B cell (primary cell): ENCODE measurements around the gene EMX1. TPM values are rescaled to one million over a fixed set of nuclear protein-coding genes. Genes with fewer than 3 reads are reported as not detected.

Source experiments
- ATAC-seq: fragments of 200-7000 bp; cut with Tn5 transposase; one replicate; pipeline ENCODE4 v1.10.0; 2021; ENCODE audit warnings: low read depth, mild to moderate bottlenecking, moderate number of reproducible peaks, moderate library complexity
- CTCF ChIA-PET: fragments of 350-600 bp; sonication (Branson Sonifier 250); formaldehyde crosslinking; loops from one replicate; lab custom pipeline; 2021; ENCODE audit warnings: antibody characterized with exemption, inconsistent platforms; lab: Charles Lee
- POLR2A ChIA-PET: fragments of 350-600 bp; sonication (Branson Sonifier 250); formaldehyde crosslinking; loops from one replicate; lab custom pipeline; 2021; ENCODE audit warnings: antibody characterized with exemption; lab: Charles Lee
- DNase-seq: peaks from one replicate; pipeline ENCODE4 v3.0.0; 2013
- H2AFZ ChIP-seq: 2 replicates; pipeline ENCODE4 v1.6.1; 2012; ENCODE audit warnings: mild to moderate bottlenecking, low read depth, low read length; ENCODE audit not compliant: insufficient read depth, poor library complexity, severe bottlenecking
- H3K27ac ChIP-seq, 2 donors: 1 replicate in 1 of 2; 2 replicates in 1 of 2; pipeline ENCODE4 v1.5.1; 2012 to 2013; ENCODE audit warnings: low read length in 2 of 2, mild to moderate bottlenecking in 2 of 2, moderate library complexity in 1 of 2
- H3K27me3 ChIP-seq, 4 experiments: fragments of 200-600 bp in 1 of 4; sonication (generic) in 1 of 4; replicated peaks in 1 of 4; 1 replicate in 2 of 4; 2 replicates in 2 of 4; pipeline versions ENCODE4 v1.6.1 to v1.7.0; 2013 to 2016; ENCODE audit warnings: low read length in 3 of 4, mild to moderate bottlenecking in 2 of 4, mixed read lengths in 1 of 4, moderate library complexity in 1 of 4; ENCODE audit not compliant: insufficient read depth in 4 of 4, control insufficient read depth in 3 of 4; ENCODE audit errors: control extremely low read depth in 1 of 4
- H3K36me3 ChIP-seq, 2 experiments: replicated peaks in 1 of 2; 1 replicate in 1 of 2; 2 replicates in 1 of 2; pipeline versions ENCODE4 v1.6.1 to v1.7.1; 2013; ENCODE audit warnings: low read length in 1 of 2; ENCODE audit not compliant: insufficient read depth in 2 of 2, control insufficient read depth in 1 of 2; ENCODE audit errors: control extremely low read depth in 1 of 2, extremely low read depth in 1 of 2
- H3K4me1 ChIP-seq, 2 donors: fragments of 200-600 bp in 1 of 2; sonication (generic) in 1 of 2; 1 replicate in 1 of 2; 2 replicates in 1 of 2; pipeline versions ENCODE4 v1.5.1 to v1.6.1; 2013 to 2017; ENCODE audit warnings: low read length in 2 of 2; ENCODE audit not compliant: control insufficient read depth in 2 of 2, insufficient read depth in 2 of 2
- H3K4me2 ChIP-seq: replicated peaks from 2 replicates; pipeline ENCODE3; 2012; ENCODE audit warnings: mild to moderate bottlenecking, low read depth, low read length; ENCODE audit not compliant: poor library complexity, severe bottlenecking
- H3K4me3 ChIP-seq, 5 experiments: fragments of 200-600 bp in 1 of 5; sonication (generic) in 1 of 5; 1 replicate in 3 of 5; 2 replicates in 2 of 5; pipeline versions ENCODE4 v1.5.1 to v1.7.0; 2011 to 2016; ENCODE audit warnings: low read length in 4 of 5, mild to moderate bottlenecking in 4 of 5, low read depth in 2 of 5, control low read depth in 1 of 5, moderate library complexity in 1 of 5; ENCODE audit not compliant: insufficient read depth in 1 of 5; ENCODE audit errors: control extremely low read depth in 1 of 5, extremely low read depth in 1 of 5
- H3K79me2 ChIP-seq: fragments of 200-600 bp; sonication (generic); one replicate; pipeline ENCODE4 v1.6.0; 2016; ENCODE audit warnings: low read length; ENCODE audit not compliant: control insufficient read depth, insufficient read depth
- H3K9ac ChIP-seq: fragments of 200-600 bp; sonication (generic); 2 replicates; pipeline ENCODE4 v1.6.1; 2017; ENCODE audit warnings: mild to moderate bottlenecking, low read length, moderate library complexity
- H3K9me3 ChIP-seq, 3 donors: one replicate each; pipeline versions ENCODE4 v1.6.1 to v1.7.1; 2013; ENCODE audit warnings: low read length in 2 of 3; ENCODE audit not compliant: control insufficient read depth in 2 of 3, insufficient read depth in 1 of 3; ENCODE audit errors: control extremely low read depth in 1 of 3
- H4K20me1 ChIP-seq: 2 replicates; pipeline ENCODE4 v1.6.0; 2012; ENCODE audit warnings: mild to moderate bottlenecking, low read length; ENCODE audit not compliant: insufficient read depth, control insufficient read depth, poor library complexity, severe bottlenecking
- H3K27ac Mint-ChIP-seq: one replicate; pipeline ENCODE4 v1.8.0; 2021; ENCODE audit warnings: mixed read lengths
- H3K27me3 Mint-ChIP-seq: one replicate; pipeline ENCODE4 v1.8.0; 2021; ENCODE audit warnings: mixed read lengths
- H3K4me1 Mint-ChIP-seq: one replicate; pipeline ENCODE4 v1.8.0; 2021; ENCODE audit warnings: mixed read lengths
- H3K4me3 Mint-ChIP-seq: one replicate; pipeline ENCODE4 v1.8.0; 2021; ENCODE audit warnings: mixed read lengths
- H3K9me3 Mint-ChIP-seq: one replicate; pipeline ENCODE4 v1.8.0; 2022; ENCODE audit warnings: mixed read lengths; ENCODE audit not compliant: insufficient read depth
- EZH2 ChIP-seq: IDR thresholded peaks from 2 replicates; pipeline ENCODE4 v1.6.1; 2012; ENCODE audit warnings: borderline replicate concordance, low read depth, mild to moderate bottlenecking, moderate library complexity, low read length; ENCODE audit not compliant: insufficient read depth, poor library complexity, severe bottlenecking
- WGBS: methylation state at CpG from one replicate; pipeline ENCODE4 v1.1.5; 2013; ENCODE audit warnings: missing lambda C conversion rate; ENCODE audit not compliant: insufficient coverage; 5-methylcytosine and 5-hydroxymethylcytosine counted together
- intact Hi-C: fragments of 100-400 bp; cut with micrococcal nuclease; formaldehyde crosslinking; loops from one replicate; pipeline ENCODE4 v1.10.0; 2022
- polyA plus RNA-seq: library from polyadenylated mRNA; depleted of rRNA; stranded (reverse); fragments of >200 nt; gene quantifications from 2 replicates; pipeline ENCODE4 v1.2.3, GENCODE V29; 2012
- total RNA-seq, 2 donors: library from RNA; stranded (reverse); fragments of 120-200 nt in 1 of 2; gene quantifications; 1 replicate in 1 of 2; 2 replicates in 1 of 2; pipeline versions ENCODE4 v1.2.3 to v1.2.4, GENCODE V29; 2013 to 2022
- TF ChIP-seq, protein P1 (sequence below): fragments of 200-600 bp; IDR thresholded peaks from one replicate; pipeline ENCODE4 v1.8.0; 2022; ENCODE audit warnings: antibody characterized with exemption, mild to moderate bottlenecking

Gene EMX1
- total and polyA plus RNA-seq, 2 donors (not counting 1 experiment from before 2014, with no cell fraction given) = not detected

DNA sequence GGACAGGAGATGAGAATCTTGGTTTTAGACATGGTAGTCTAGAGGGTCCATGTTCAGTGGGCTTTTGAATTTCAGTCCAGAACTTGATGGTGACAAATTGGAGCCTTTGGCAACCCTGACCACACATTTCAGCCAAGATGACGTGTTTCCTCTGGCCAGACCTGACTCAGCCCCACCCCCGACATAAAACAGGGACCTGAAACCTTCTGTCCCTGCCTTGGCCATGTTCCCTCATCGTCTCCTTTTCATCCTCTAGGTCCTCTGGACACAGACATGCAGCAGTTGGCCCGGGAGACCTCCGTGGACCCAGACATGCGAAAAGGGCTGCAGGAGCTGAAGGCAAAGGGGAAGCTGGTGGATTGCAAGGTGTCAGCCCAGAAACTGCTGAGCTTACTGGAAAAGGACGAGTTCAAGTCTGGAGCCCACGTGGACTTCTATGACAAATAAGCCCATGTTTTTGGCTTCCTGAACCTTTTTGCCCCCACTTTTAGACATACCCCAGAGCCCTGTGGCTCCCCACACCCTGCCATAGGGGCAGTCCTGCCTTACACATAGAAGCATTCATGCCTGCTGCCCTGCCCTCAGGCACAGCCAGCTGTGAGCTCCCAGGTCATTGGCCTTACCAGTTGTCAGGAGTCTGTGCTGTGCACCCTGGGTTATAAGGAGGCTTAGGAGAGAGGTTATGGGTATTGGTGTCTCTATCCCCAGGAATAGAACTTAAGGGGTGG is 26.1 kb upstream of the EMX1 start:
- CTCF ChIA-PET = interaction anchor here (1.7 to 3.4 kb wide), 2 partner anchors 285 to 321 kb away, joined by 8 to 45 read pairs; no protein-coding TSS in a partner anchor
- no peaks in the 10 kb centered on the region for H3K79me2 ChIP-seq
- H3K4me2 ChIP-seq = no peak overlapping the region
- Mint-ChIP-seq H3K4me3 (no peak overlapping the region), H3K27me3 (peaks cover 56% of the 10 kb centered on the region), H3K27ac (no peak overlapping the region), H3K4me1 (peaks cover 15% of the 10 kb centered on the region), H3K9me3 (no peaks in the 10 kb centered on the region)
- H3K4me1 ChIP-seq = peaks cover 14 to 18% of the 10 kb centered on the region in 2 donors
- H3K9ac ChIP-seq = no peak overlapping the region
- H4K20me1 ChIP-seq = no peaks in the 10 kb centered on the region
- peaks cover 0 to 87% (median 28%) of the 10 kb centered on the region in 4 experiments for H3K27me3 ChIP-seq
- H3K36me3 ChIP-seq = no peaks in the 10 kb centered on the region
- POLR2A ChIA-PET = no interaction called here
- H2AFZ ChIP-seq = no peak overlapping the region
- no peak overlapping the region for H3K27ac ChIP-seq
- DNase-seq (no peak), ATAC-seq (no peak)
- peaks cover 0 to 6% (median 0%) of the 10 kb centered on the region in 3 donors for H3K9me3 ChIP-seq
- intact Hi-C loops = no loop called here
- no peak overlapping the region for H3K4me3 ChIP-seq
- TF ChIP-seq, protein P1, sequence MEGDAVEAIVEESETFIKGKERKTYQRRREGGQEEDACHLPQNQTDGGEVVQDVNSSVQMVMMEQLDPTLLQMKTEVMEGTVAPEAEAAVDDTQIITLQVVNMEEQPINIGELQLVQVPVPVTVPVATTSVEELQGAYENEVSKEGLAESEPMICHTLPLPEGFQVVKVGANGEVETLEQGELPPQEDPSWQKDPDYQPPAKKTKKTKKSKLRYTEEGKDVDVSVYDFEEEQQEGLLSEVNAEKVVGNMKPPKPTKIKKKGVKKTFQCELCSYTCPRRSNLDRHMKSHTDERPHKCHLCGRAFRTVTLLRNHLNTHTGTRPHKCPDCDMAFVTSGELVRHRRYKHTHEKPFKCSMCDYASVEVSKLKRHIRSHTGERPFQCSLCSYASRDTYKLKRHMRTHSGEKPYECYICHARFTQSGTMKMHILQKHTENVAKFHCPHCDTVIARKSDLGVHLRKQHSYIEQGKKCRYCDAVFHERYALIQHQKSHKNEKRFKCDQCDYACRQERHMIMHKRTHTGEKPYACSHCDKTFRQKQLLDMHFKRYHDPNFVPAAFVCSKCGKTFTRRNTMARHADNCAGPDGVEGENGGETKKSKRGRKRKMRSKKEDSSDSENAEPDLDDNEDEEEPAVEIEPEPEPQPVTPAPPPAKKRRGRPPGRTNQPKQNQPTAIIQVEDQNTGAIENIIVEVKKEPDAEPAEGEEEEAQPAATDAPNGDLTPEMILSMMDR = no peak
- no peak for TF ChIP-seq EZH2
- WGBS = 87% methylated on average over 8 of the region's 8 CpGs
